ACC112 (cell line): ENCODE data around the gene DAB1.
"Not testable (repeated sequence)": the region's sequence is repeated elsewhere in the genome, so short reads cannot be mapped to it uniquely, and the experiment has no call there.

Experiments used
- H2AFZ ChIP-seq: fragments of 200-600 bp; sonication (generic); one replicate; pipeline ENCODE4 v1.6.0; 2017; ENCODE audit warnings: antibody characterized with exemption, low read length; ENCODE audit not compliant: unreplicated experiment
- H3K27ac ChIP-seq: fragments of 200-600 bp; sonication (generic); 2 replicates; pipeline ENCODE4 v1.5.1; 2014; ENCODE audit warnings: low read depth, mild to moderate bottlenecking, antibody characterized with exemption, low read length, moderate library complexity
- H3K27me3 ChIP-seq: fragments of 200-600 bp; sonication (generic); 2 replicates; pipeline ENCODE4 v1.6.1; 2014; ENCODE audit warnings: mild to moderate bottlenecking, antibody characterized with exemption, low read length, moderate library complexity, mixed read lengths; ENCODE audit not compliant: insufficient read depth
- H3K36me3 ChIP-seq: fragments of 200-600 bp; sonication (generic); 2 replicates; pipeline ENCODE4 v1.6.1; 2016; ENCODE audit warnings: mild to moderate bottlenecking, antibody characterized with exemption, low read length, moderate library complexity, mixed read lengths; ENCODE audit not compliant: insufficient read depth
- H3K4me1 ChIP-seq: fragments of 200-600 bp; sonication (generic); one replicate; pipeline ENCODE4 v1.6.1; 2016; ENCODE audit warnings: low read length, mixed read lengths; ENCODE audit not compliant: insufficient read depth, unreplicated experiment, control insufficient read depth
- H3K4me3 ChIP-seq: fragments of 200-600 bp; sonication (generic); 2 replicates; pipeline ENCODE4 v1.5.1; 2014; ENCODE audit warnings: mild to moderate bottlenecking, low read depth, low read length
- H3K79me2 ChIP-seq: fragments of 200-600 bp; sonication (generic); one replicate; pipeline ENCODE4 v1.6.0; 2016; ENCODE audit warnings: low read length; ENCODE audit not compliant: control insufficient read depth, unreplicated experiment, insufficient read depth

The DAB1 gene

GRCh38 chr1:57089855-57090254 is 334.0 kb downstream of the DAB1 start:
- Histone ChIP-seq H2AFZ (no peak overlapping the region), H3K27me3 (no peaks in the 10 kb centered on the region), H3K27ac (no peak overlapping the region), H3K4me1 (no peaks in the 10 kb centered on the region), H3K36me3 (no peaks in the 10 kb centered on the region), H3K4me3 (no peak overlapping the region), H3K79me2 (no peaks in the 10 kb centered on the region)

GRCh38 chr1:57089221-57089620 is 334.6 kb downstream of the DAB1 start:
- H2AFZ ChIP-seq, result no peak overlapping the region
- H3K79me2 ChIP-seq, result no peaks in the 10 kb centered on the region
- no peaks in the 10 kb centered on the region for H3K27me3 ChIP-seq
- H3K36me3 ChIP-seq, result no peaks in the 10 kb centered on the region
- no peaks in the 10 kb centered on the region for H3K4me1 ChIP-seq
- H3K27ac ChIP-seq, result no peak overlapping the region
- no peak overlapping the region for H3K4me3 ChIP-seq

- Histone ChIP-seq H3K79me2 (no peaks in the 10 kb centered on the region), H2AFZ (no peak overlapping the region), H3K27ac (no peak overlapping the region), H3K27me3 (no peaks in the 10 kb centered on the region), H3K4me1 (no peaks in the 10 kb centered on the region), H3K4me3 (no peak overlapping the region), H3K36me3 (no peaks in the 10 kb centered on the region)
These were observed 335.2 kb downstream of the DAB1 start for GRCh38 chr1:57088653-57089052.

GRCh38 chr1:57087660-57088059 is 336.2 kb downstream of the DAB1 start:
- not testable (repeated sequence) for H3K27ac ChIP-seq, H2AFZ ChIP-seq, H3K79me2 ChIP-seq, H3K27me3 ChIP-seq, H3K36me3 ChIP-seq, H3K4me1 ChIP-seq, H3K4me3 ChIP-seq

- H3K79me2 ChIP-seq, result no peaks in the 10 kb centered on the region
- H3K36me3 ChIP-seq, result no peaks in the 10 kb centered on the region
- H3K27ac ChIP-seq, result no peak overlapping the region
- no peaks in the 10 kb centered on the region for H3K27me3 ChIP-seq
- H3K4me1 ChIP-seq, result no peaks in the 10 kb centered on the region
- H3K4me3 ChIP-seq, result no peak overlapping the region
- H2AFZ ChIP-seq, result no peak overlapping the region
These were observed 337.7 kb downstream of the DAB1 start for GRCh38 chr1:57086154-57086553.

GRCh38 chr1:57084701-57085100 is 339.2 kb downstream of the DAB1 start:
- H2AFZ ChIP-seq, result no peak overlapping the region
- H3K27ac ChIP-seq, result no peak overlapping the region
- no peaks in the 10 kb centered on the region for H3K4me1 ChIP-seq
- no peak overlapping the region for H3K4me3 ChIP-seq
- H3K36me3 ChIP-seq, result no peaks in the 10 kb centered on the region
- no peaks in the 10 kb centered on the region for H3K27me3 ChIP-seq
- H3K79me2 ChIP-seq, result no peaks in the 10 kb centered on the region

GRCh38 chr1:57082711-57083439 is 341.0 kb downstream of the DAB1 start:
- Histone ChIP-seq H3K4me3 (no peak overlapping the region), H3K79me2 (no peaks in the 10 kb centered on the region), H3K4me1 (no peaks in the 10 kb centered on the region), H3K27ac (no peak overlapping the region), H3K27me3 (no peaks in the 10 kb centered on the region), H2AFZ (no peak overlapping the region), H3K36me3 (no peaks in the 10 kb centered on the region)

GRCh38 chr1:57079454-57080157 is 344.3 kb downstream of the DAB1 start:
- H3K4me3 ChIP-seq, result no peak overlapping the region
- H3K27ac ChIP-seq, result no peak overlapping the region
- H3K36me3 ChIP-seq, result no peaks in the 10 kb centered on the region
- H3K4me1 ChIP-seq, result no peaks in the 10 kb centered on the region
- no peaks in the 10 kb centered on the region for H3K27me3 ChIP-seq
- H2AFZ ChIP-seq, result no peak overlapping the region
- H3K79me2 ChIP-seq, result no peaks in the 10 kb centered on the region

- Histone ChIP-seq H3K27me3 (no peaks in the 10 kb centered on the region), H3K36me3 (no peaks in the 10 kb centered on the region), H3K4me3 (no peak overlapping the region)
These were observed 351.3 kb downstream of the DAB1 start for GRCh38 chr1:57072401-57073110.

GRCh38 chr1:57067863-57068262 is 356.0 kb downstream of the DAB1 start:
- Histone ChIP-seq H3K4me3 (no peak overlapping the region), H3K79me2 (no peaks in the 10 kb centered on the region), H3K27me3 (no peaks in the 10 kb centered on the region), H3K36me3 (no peaks in the 10 kb centered on the region), H2AFZ (no peak overlapping the region), H3K27ac (no peak overlapping the region), H3K4me1 (no peaks in the 10 kb centered on the region)

More at GRCh38 chr1:57072401-57073110, 351.3 kb downstream of the DAB1 start:
- Histone ChIP-seq H2AFZ (no peak overlapping the region), H3K4me1 (no peaks in the 10 kb centered on the region), H3K27ac (no peak overlapping the region), H3K79me2 (no peaks in the 10 kb centered on the region)
